Smooth muscle cell of the brain vasculature (primary cell): ENCODE results near the gene STX3.

Source experiments
- DNase-seq: peaks from one replicate; pipeline ENCODE4 v3.0.0-alpha.2; 2012; ENCODE audit warnings: low read depth, low spot score

Gene STX3

GRCh38 chr11:59754859-59755700 is at the start of gene STX3:
Gene STX3, plus strand, starts transcription at chr11:59755376. Its CDS starts 230 bp downstream, at chr11:59755606.
- no peak for DNase-seq

- no peak for DNase-seq
These were observed 48.5 kb upstream of the STX3 start for GRCh38 chr11:59706518-59707285.

- no peak for DNase-seq
These were observed 47.8 kb upstream of the STX3 start for GRCh38 chr11:59707371-59707770.

- DNase-seq: no peak
These were observed 46.6 kb upstream of the STX3 start for GRCh38 chr11:59708537-59708936.

- DNase-seq: no peak
These were observed 44.9 kb upstream of the STX3 start for GRCh38 chr11:59710136-59710847.

- DNase-seq: no peak
These were observed 41.4 kb upstream of the STX3 start, which contains the start of gene OR10V1 for GRCh38 chr11:59713745-59714144. Gene OR10V1, minus strand, starts transcription at chr11:59713845. Its CDS starts 0 bp downstream, at chr11:59713845.

- no peak for DNase-seq
These were observed 39.1 kb upstream of the STX3 start for GRCh38 chr11:59716051-59716450.

GRCh38 chr11:59719556-59719955 is 35.6 kb upstream of the STX3 start:
- no peak for DNase-seq

DNA sequence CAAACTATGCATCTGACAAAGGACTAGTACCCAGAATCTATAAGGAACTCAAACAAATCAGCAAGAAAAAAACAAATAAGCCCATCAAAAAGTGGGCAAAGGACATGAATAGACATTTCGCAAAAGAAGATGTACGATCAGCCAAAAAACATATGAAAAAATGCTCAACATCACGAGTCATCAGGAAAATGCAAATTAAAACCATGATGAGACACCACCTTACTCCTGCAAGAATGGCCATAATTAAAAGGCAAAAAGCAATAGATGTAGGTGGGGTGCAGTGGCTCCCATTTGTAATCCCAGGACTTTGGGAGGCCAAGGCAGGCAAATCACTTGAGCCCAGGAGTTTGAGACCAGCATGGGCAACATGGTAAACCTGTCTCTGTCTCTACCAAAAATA is 31.1 kb upstream of the STX3 start:
- no peak for DNase-seq

DNA sequence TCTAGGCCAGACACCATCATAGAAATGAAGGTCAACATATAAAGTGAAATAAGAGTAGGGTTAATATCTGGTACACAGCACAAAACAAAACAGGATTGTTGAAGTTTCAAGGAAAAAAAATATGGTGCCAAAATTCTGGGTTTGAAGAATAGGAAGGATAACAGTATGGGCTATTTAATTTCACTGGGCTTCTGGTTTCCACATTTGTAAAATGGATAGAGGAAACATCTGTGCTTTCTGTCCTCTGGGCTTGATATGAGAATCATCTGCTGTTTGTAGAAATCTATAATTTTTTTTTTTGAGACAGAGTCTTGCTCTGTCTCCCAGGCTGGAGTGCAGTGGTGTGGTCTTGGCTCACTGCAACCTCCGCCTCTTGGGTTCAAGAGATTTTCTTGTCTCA is 27.8 kb upstream of the STX3 start:
- DNase-seq: no peak

GRCh38 chr11:59728154-59728553 is 27.0 kb upstream of the STX3 start:
- no peak for DNase-seq

DNA sequence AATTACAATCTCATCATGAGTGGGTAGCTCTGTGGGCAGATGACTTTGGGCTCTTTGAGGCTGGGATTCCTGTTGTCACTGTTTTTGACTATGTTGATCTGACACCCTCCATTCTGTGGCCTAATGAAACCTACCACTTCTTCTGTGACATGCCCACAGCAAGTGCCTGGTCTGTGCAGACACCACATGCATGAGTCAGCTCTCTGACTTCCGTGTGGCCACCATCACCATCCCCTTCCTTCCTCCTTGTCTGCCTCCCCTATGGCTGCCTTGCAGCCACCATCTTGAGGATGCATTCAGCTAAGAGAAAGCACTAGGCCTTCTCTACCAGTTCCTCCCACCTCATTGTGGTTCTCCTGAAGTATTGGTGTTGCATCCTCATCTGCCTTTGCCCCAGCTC is 26.3 kb upstream of the STX3 start:
- DNase-seq: no peak

GRCh38 chr11:59729834-59730233 is 25.3 kb upstream of the STX3 start:
- no peak for DNase-seq

DNA sequence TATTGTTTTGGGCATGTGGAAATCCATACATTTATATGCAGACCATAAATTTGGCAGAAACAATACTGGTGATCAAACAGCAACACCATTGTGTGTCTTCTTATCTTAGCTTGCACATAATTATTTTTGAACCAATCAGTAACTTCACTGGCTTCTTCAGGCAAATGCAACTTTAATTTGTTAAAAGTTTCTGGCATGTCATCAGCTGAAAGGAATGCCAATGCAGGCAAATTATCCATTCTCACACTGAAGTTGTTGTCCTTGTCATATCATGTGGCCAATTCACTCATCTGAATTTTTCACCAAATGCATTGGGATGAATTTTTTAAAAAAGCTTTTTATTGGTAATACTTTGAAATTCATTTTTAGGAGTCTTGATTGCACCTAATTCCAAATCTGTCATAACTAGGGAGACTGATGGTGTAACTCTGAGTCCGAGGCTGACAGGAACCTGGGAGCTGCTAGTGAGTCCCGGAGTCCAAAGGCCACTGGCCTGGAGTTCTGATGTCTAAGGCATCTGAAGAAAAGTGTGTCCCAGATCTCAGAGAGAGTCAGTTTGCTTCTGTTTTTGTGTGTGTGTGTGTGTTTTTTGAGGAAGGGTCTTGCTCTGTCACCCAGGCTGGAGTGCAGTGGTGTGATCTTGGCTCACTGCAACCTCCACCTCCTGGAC is 24.1 kb upstream of the STX3 start:
- DNase-seq: no peak

DNA sequence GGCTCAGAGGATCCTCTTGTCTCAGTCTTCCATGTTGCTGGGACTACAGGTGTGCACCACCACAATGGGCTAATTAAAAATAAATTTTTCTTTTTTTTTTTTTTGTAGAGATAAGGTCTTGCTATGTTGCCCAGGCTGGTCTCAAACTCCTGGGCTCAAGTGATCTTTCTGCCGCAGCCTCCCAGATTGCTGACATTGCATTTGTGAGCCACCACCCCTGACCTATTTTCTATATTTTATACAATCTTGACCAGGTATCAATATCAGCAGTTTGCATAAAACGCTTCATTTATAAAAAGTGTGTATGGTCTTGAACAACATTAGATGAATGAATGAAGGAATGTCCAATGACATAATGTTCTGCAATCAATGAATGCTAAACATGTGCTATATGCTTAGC is 9.1 kb upstream of the STX3 start:
- DNase-seq: no peak

DNA sequence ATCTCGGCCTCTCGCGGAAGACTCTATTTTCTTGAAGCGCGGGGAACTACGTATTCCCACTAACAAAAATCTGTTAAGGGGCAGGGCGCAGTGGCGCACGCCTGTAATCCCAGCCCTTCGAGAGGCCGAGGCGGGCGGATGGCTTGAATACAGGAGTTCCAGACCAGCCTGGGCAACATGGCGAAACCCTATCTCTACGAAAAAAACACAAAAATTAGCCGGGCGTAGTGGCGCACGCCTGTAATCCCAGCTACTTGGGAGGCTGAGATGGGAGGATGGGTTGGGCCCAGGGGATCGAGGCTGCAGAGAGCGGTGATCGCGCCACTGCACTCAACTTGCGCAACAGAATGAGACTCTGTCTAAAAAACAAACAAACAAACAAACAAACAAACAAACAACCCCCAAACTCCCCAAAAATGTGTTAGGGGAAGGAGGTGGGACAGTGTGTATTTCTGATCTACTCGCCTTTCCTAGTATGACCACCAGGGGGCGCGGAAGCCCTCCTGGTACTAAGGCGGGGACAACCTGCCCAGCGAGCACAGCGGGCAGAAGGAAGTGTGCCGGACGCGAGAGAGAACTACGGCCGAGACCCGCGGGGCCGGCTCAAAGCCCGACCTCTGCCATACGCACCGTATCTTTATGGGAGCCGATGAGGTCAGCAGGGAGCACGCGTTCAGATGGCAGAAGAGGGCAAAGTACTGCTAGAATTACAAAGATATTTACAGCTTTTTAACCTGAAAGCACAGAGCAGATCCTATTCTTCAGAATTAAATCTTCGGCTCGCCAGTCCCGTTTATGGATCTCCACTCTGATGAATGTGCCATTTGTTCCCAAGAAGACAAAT is 1.3 kb upstream of the STX3 start:
- peak; percentile 52 for DNase-seq

GRCh38 chr11:59754494-59754858 is 700 bp upstream of the STX3 start:
- no peak for DNase-seq

- DNase-seq: no peak
These were observed 753 bp downstream of the STX3 start for GRCh38 chr11:59755701-59756557.

- DNase-seq: no peak
These were observed 1.3 kb downstream of the STX3 start for GRCh38 chr11:59756558-59756840.

DNA sequence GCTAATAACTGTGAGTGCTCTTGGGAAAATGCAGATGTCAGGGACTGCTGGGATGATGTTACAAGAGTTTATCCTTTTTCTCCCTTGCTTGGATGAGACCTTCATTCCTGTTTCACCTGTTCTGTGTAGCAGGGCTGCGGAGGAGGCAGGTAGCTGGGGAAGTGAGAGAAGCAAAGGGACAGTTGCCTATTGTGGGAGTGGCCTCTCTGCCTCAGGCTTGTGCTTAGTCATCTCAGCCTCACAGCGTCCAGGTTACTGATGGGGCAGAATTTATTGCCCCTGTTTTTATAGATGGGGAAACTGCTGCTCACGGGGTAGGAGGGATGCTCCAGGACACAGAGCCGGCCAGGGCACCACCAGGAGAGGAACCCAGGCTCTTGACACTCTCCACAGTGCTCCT is 1.7 kb downstream of the STX3 start:
- DNase-seq: no peak
